Measurements from ENCODE around the gene FRY. TPM values are rescaled to one million over a fixed set of nuclear protein-coding genes. Genes with fewer than 3 reads are reported as not detected.

The FRY gene
- total RNA-seq, 4 donors from 2014 or later, result 5.8 to 17.4 (median 12.0) TPM

DNA sequence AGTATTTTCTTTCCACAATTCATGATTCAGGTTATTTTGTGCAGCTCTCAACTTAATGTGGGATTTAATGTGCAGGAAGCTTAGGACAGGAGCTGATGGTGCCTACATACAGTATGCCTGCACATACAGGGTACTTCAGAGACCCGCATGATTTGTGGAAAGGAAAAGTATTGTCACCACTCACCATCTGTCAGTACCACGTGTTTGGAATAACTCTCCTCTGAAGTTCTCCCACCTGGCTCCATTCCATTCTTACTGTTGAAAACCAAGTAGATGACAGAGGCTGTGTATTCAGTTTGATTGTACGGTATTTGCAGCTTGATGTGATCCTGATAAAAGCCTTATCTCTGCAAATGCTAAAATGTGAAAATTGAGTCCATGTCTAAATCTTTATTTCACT lies 197.9 kb downstream of the FRY start:
- H3K27ac ChIP-seq, result no peak overlapping the region
- 56 to 76% methylated on average over 3 of the region's 3 CpGs for WGBS, 2 donors
- H3K27me3 ChIP-seq, result no peaks in the 10 kb centered on the region
- no peak for TF ChIP-seq CTCF (IDR thresholded peaks at IDR 0.05)
- TF ChIP-seq POLR2A (IDR thresholded peaks at IDR 0.05), result no peak
- no peak overlapping the region for H3K4me3 ChIP-seq
- H3K4me1 ChIP-seq, result no peaks in the 10 kb centered on the region
- H3K9me3 ChIP-seq, result no peaks in the 10 kb centered on the region
- peaks cover 0 to 4% (median 0%) of the 10 kb centered on the region in 3 donors for H3K36me3 ChIP-seq
- no peak for DNase-seq
- intact Hi-C loops (cut with DNase I), result no loop called here

- TF ChIP-seq POLR2A (IDR thresholded peaks at IDR 0.05), result no peak
- no peak for TF ChIP-seq CTCF (IDR thresholded peaks at IDR 0.05)
- intact Hi-C loops (cut with DNase I), result no loop called here
Observed at GRCh38 chr13:32232263-32232662, 200.7 kb downstream of the FRY start.

GRCh38 chr13:32233062-32233461 lies 201.5 kb downstream of the FRY start:
- Histone ChIP-seq H3K9me3 (no peaks in the 10 kb centered on the region), H3K4me1 (no peaks in the 10 kb centered on the region), H3K36me3 (peaks cover 0 to 9% (median 5%) of the 10 kb centered on the region in 3 donors), H3K27me3 (no peaks in the 10 kb centered on the region), H3K27ac (no peak overlapping the region), H3K4me3 (no peak overlapping the region)
- TF ChIP-seq POLR2A (IDR thresholded peaks at IDR 0.05), result no peak
- no peak for TF ChIP-seq CTCF (IDR thresholded peaks at IDR 0.05)
- intact Hi-C loops (cut with DNase I), result no loop called here
- no peak for DNase-seq
- 77 to 93% methylated on average over 2 of the region's 2 CpGs for WGBS, 2 donors

More at GRCh38 chr13:32232263-32232662, 200.7 kb downstream of the FRY start:
- H3K4me1 ChIP-seq, result no peaks in the 10 kb centered on the region
- 94 to 100% methylated on average over 2 of the region's 3 CpGs for WGBS, 2 donors
- no peaks in the 10 kb centered on the region for H3K27me3 ChIP-seq
- H3K27ac ChIP-seq, result no peak overlapping the region
- no peak for DNase-seq
- no peaks in the 10 kb centered on the region for H3K9me3 ChIP-seq
- H3K4me3 ChIP-seq, result no peak overlapping the region
- peaks cover 0 to 1% (median under 1%) of the 10 kb centered on the region in 3 donors for H3K36me3 ChIP-seq

- intact Hi-C loops (cut with DNase I), result no loop called here
- H3K9me3 ChIP-seq, result no peaks in the 10 kb centered on the region
- H3K36me3 ChIP-seq, result peaks cover 0 to 10% (median 5%) of the 10 kb centered on the region in 3 donors
- no peaks in the 10 kb centered on the region for H3K27me3 ChIP-seq
- no peak overlapping the region for H3K4me3 ChIP-seq
- WGBS, 2 donors, result 67 to 73% methylated on average over 2 of the region's 2 CpGs
- DNase-seq, result no peak
- H3K27ac ChIP-seq, result no peak overlapping the region
- no peaks in the 10 kb centered on the region for H3K4me1 ChIP-seq
- TF ChIP-seq POLR2A (IDR thresholded peaks at IDR 0.05) (no peak), CTCF (IDR thresholded peaks at IDR 0.05) (no peak)
Observed at GRCh38 chr13:32234914-32235313, 203.3 kb downstream of the FRY start.

GRCh38 chr13:32237681-32238080 lies 206.1 kb downstream of the FRY start:
- Histone ChIP-seq H3K27ac (no peak overlapping the region), H3K9me3 (no peaks in the 10 kb centered on the region), H3K27me3 (no peaks in the 10 kb centered on the region), H3K36me3 (peaks cover 0 to 10% (median 5%) of the 10 kb centered on the region in 3 donors), H3K4me3 (no peak overlapping the region), H3K4me1 (no peaks in the 10 kb centered on the region)
- intact Hi-C loops (cut with DNase I), result no loop called here
- 79 to 97% methylated on average over 4 to 6 of the region's 6 CpGs for WGBS, 2 donors
- no peak for DNase-seq
- no peak for TF ChIP-seq POLR2A (IDR thresholded peaks at IDR 0.05)
- no peak for TF ChIP-seq CTCF (IDR thresholded peaks at IDR 0.05)
